GM12873 (cell line): Measurements from ENCODE around the gene CAMKK1.

ENCODE experiments used
- TF ChIP-seq, protein P1 (sequence below): IDR thresholded peaks from 2 replicates; pipeline ENCODE4 v1.5.1; 2012; ENCODE audit warnings: low read depth, mild to moderate bottlenecking, moderate library complexity, low read length, control low read depth; ENCODE audit not compliant: insufficient read depth; ENCODE audit errors: missing control alignments

Gene CAMKK1

DNA sequence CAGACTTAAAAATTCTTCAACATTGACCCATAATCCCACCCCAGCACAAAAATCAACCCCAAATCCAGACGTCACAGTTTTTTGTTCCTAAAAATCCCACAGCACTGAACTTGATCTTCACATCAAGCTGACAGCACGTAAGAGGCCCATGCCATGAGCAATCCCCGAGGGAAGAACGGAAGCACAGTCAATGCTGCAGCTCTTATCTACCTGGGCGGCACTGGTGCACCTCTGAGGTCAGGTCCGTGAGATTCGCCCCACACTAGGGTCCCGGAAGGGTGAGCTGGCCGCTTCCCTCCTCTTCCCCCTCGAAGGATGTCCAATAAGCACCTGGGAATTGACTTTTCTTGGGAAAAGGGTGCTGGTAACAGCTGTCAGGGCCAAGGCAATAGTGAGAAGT is 80.6 kb downstream of the CAMKK1 start:
- TF ChIP-seq, protein P1, sequence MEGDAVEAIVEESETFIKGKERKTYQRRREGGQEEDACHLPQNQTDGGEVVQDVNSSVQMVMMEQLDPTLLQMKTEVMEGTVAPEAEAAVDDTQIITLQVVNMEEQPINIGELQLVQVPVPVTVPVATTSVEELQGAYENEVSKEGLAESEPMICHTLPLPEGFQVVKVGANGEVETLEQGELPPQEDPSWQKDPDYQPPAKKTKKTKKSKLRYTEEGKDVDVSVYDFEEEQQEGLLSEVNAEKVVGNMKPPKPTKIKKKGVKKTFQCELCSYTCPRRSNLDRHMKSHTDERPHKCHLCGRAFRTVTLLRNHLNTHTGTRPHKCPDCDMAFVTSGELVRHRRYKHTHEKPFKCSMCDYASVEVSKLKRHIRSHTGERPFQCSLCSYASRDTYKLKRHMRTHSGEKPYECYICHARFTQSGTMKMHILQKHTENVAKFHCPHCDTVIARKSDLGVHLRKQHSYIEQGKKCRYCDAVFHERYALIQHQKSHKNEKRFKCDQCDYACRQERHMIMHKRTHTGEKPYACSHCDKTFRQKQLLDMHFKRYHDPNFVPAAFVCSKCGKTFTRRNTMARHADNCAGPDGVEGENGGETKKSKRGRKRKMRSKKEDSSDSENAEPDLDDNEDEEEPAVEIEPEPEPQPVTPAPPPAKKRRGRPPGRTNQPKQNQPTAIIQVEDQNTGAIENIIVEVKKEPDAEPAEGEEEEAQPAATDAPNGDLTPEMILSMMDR, result no peak
